ENCODE measurements around the gene GALM.
"Not testable (repeated sequence)": the region's sequence is repeated elsewhere in the genome, so short reads cannot be mapped to it uniquely, and the experiment has no call there.

GALM gene

DNA sequence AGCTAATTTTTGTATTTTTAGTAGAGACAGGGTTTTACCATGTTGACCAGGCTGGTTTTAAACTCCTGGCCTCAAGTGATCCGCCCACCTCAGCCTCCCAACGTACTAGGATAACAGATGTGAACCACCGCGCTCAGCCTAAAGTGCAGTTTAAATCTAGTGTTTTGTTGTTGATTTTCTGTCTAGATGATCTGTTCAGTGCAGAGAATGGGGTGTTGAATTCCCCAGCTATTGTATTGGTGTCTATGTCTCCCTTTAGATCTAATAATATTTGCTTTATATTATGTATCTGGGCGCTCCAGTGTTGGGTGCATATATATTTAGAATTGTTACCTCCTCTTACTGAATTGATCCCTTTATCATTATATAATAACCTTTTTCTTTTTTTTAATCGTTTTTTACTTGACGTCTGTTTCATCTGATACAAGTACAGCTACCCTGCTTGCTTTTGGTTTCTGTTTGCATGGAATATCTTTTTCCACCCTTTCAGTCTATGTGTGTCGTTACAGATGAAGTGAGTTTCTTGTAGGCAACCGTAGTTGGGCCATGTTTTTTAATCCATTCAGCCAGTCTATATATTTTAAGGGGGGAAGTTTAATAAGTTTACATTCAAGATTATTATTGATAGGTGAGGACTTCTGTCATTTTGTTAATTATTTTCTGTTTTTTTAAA is 34.3 kb downstream of the GALM start:
- Histone ChIP-seq H2BK15ac (replicated peaks; ENCODE audit: low read depth) (no peak overlapping the region), H4K5ac (ENCODE audit: low read length) (no peak overlapping the region), H3K4me2 (ENCODE audit: low read length) (no peak overlapping the region), H3K4me3 (ENCODE audit: low read length) (no peak overlapping the region), H3K79me2 (ENCODE audit: control insufficient read depth, insufficient read depth, low read length) (no peaks in the 10 kb centered on the region), H3K27me3 (ENCODE audit: insufficient read depth, low read length, poor library complexity) (no peaks in the 10 kb centered on the region), H3K36me3 (ENCODE audit: control insufficient read depth, insufficient read depth, low read length) (no peaks in the 10 kb centered on the region), H3K56ac (ENCODE audit: low read length) (no peak overlapping the region), H3K4me1 (ENCODE audit: control insufficient read depth, low read depth, low read length) (no peaks in the 10 kb centered on the region), H3K18ac (ENCODE audit: low read length) (no peak overlapping the region), H3K23ac (ENCODE audit: low read length) (no peak overlapping the region), H3K9ac (ENCODE audit: low read length) (no peak overlapping the region), H4K8ac (ENCODE audit: low read depth, low read length) (no peak overlapping the region), H2BK120ac (ENCODE audit: low read depth, low read length) (no peak overlapping the region), H2AK5ac (ENCODE audit: low read length) (no peak overlapping the region), H2BK5ac (ENCODE audit: low read length) (no peak overlapping the region), H3K4ac (ENCODE audit: low read depth, low read length) (no peak overlapping the region), H3K27ac (ENCODE audit: low read depth, low read length) (no peak overlapping the region), H3K79me1 (ENCODE audit: low read length) (no peaks in the 10 kb centered on the region)
- no peak for DNase-seq
- no CpG with 5 or more reads among the region's 9 CpGs for WGBS (ENCODE audit: extremely low coverage, insufficient coverage, low lambda C conversion rate)

GRCh38 chr2:38700881-38701458 is 35.1 kb downstream of the GALM start:
- no peak overlapping the region for H4K5ac ChIP-seq (ENCODE audit: low read length)
- no peak overlapping the region for H2BK120ac ChIP-seq (ENCODE audit: low read depth, low read length)
- H3K9ac ChIP-seq (ENCODE audit: low read length): no peak overlapping the region
- H3K4ac ChIP-seq (ENCODE audit: low read depth, low read length): no peak overlapping the region
- H3K79me1 ChIP-seq (ENCODE audit: low read length): no peaks in the 10 kb centered on the region
- no peaks in the 10 kb centered on the region for H3K4me1 ChIP-seq (ENCODE audit: control insufficient read depth, low read depth, low read length)
- H2AK5ac ChIP-seq (ENCODE audit: low read length): no peak overlapping the region
- no peak overlapping the region for H3K4me3 ChIP-seq (ENCODE audit: low read length)
- no peak overlapping the region for H3K18ac ChIP-seq (ENCODE audit: low read length)
- H3K79me2 ChIP-seq (ENCODE audit: control insufficient read depth, insufficient read depth, low read length): no peaks in the 10 kb centered on the region
- no peak overlapping the region for H4K8ac ChIP-seq (ENCODE audit: low read depth, low read length)
- no peaks in the 10 kb centered on the region for H3K27me3 ChIP-seq (ENCODE audit: insufficient read depth, low read length, poor library complexity)
- H2BK15ac ChIP-seq (replicated peaks; ENCODE audit: low read depth): no peak overlapping the region
- H3K56ac ChIP-seq (ENCODE audit: low read length): no peak overlapping the region
- no peak for DNase-seq
- H3K23ac ChIP-seq (ENCODE audit: low read length): no peak overlapping the region
- no peak overlapping the region for H3K4me2 ChIP-seq (ENCODE audit: low read length)
- H3K27ac ChIP-seq (ENCODE audit: low read depth, low read length): no peak overlapping the region
- H3K36me3 ChIP-seq (ENCODE audit: control insufficient read depth, insufficient read depth, low read length): no peaks in the 10 kb centered on the region
- no peak overlapping the region for H2BK5ac ChIP-seq (ENCODE audit: low read length)

DNA sequence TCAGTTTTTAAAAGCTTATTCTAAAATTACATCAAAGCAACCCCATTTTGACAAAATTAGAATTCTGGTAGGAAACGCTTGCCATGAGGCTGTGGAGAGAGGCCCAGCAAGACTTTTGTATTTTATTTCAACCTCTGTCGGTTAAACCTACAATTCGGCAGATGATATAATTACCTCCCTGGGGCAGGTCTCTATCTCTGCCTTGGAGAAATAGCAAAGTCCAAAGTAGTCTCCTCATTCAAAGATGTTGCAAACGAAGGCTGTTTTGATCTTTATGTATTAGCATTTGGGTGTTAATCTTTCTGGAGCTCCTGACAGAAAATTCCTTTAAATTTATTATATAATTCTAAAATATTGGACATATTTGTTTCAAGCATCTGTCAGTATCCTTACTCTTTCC is 35.6 kb downstream of the GALM start:
- H3K56ac ChIP-seq (ENCODE audit: low read length): no peak overlapping the region
- no peaks in the 10 kb centered on the region for H3K36me3 ChIP-seq (ENCODE audit: control insufficient read depth, insufficient read depth, low read length)
- H2BK120ac ChIP-seq (ENCODE audit: low read depth, low read length): no peak overlapping the region
- no peak overlapping the region for H3K9ac ChIP-seq (ENCODE audit: low read length)
- H3K27me3 ChIP-seq (ENCODE audit: insufficient read depth, low read length, poor library complexity): no peaks in the 10 kb centered on the region
- no peak overlapping the region for H3K18ac ChIP-seq (ENCODE audit: low read length)
- H3K4me1 ChIP-seq (ENCODE audit: control insufficient read depth, low read depth, low read length): no peaks in the 10 kb centered on the region
- H3K27ac ChIP-seq (ENCODE audit: low read depth, low read length): no peak overlapping the region
- no peaks in the 10 kb centered on the region for H3K79me1 ChIP-seq (ENCODE audit: low read length)
- H4K5ac ChIP-seq (ENCODE audit: low read length): no peak overlapping the region
- no peak overlapping the region for H2AK5ac ChIP-seq (ENCODE audit: low read length)
- no peak overlapping the region for H2BK15ac ChIP-seq (replicated peaks; ENCODE audit: low read depth)
- no peak overlapping the region for H3K4me3 ChIP-seq (ENCODE audit: low read length)
- no CpG with 5 or more reads among the region's 4 CpGs for WGBS (ENCODE audit: extremely low coverage, insufficient coverage, low lambda C conversion rate)
- no peaks in the 10 kb centered on the region for H3K79me2 ChIP-seq (ENCODE audit: control insufficient read depth, insufficient read depth, low read length)
- no peak overlapping the region for H3K23ac ChIP-seq (ENCODE audit: low read length)
- no peak overlapping the region for H3K4ac ChIP-seq (ENCODE audit: low read depth, low read length)
- no peak for DNase-seq
- H4K8ac ChIP-seq (ENCODE audit: low read depth, low read length): no peak overlapping the region
- no peak overlapping the region for H2BK5ac ChIP-seq (ENCODE audit: low read length)
- no peak overlapping the region for H3K4me2 ChIP-seq (ENCODE audit: low read length)

DNA sequence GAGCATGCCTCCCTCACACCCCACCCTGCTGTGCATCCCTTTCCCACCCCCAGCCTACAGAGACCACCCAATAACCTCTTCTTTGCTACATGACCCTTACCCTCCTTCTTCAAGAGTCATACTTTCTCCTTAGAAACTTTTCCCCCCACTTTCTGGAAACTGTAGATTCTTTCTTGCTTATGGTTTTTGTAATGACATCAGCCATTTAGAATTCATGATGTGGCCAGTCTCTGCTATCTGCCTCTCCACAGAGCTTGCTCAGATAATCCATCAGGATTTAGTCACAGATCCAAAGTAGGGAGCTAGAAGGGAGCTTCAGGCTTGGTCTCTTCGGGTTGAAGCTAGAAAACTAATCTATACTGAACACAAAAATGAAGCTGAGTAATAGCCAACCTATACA is 36.5 kb downstream of the GALM start:
- no peak overlapping the region for H2BK5ac ChIP-seq (ENCODE audit: low read length)
- peak; percentile 56 for DNase-seq
- no peak overlapping the region for H3K9ac ChIP-seq (ENCODE audit: low read length)
- no peak overlapping the region for H2BK120ac ChIP-seq (ENCODE audit: low read depth, low read length)
- H3K4me3 ChIP-seq (ENCODE audit: low read length): no peak overlapping the region
- no CpG with 5 or more reads among the region's 1 CpG for WGBS (ENCODE audit: extremely low coverage, insufficient coverage, low lambda C conversion rate)
- no peaks in the 10 kb centered on the region for H3K36me3 ChIP-seq (ENCODE audit: control insufficient read depth, insufficient read depth, low read length)
- no peak overlapping the region for H4K8ac ChIP-seq (ENCODE audit: low read depth, low read length)
- H3K79me2 ChIP-seq (ENCODE audit: control insufficient read depth, insufficient read depth, low read length): no peaks in the 10 kb centered on the region
- no peaks in the 10 kb centered on the region for H3K4me1 ChIP-seq (ENCODE audit: control insufficient read depth, low read depth, low read length)
- no peaks in the 10 kb centered on the region for H3K79me1 ChIP-seq (ENCODE audit: low read length)
- no peaks in the 10 kb centered on the region for H3K27me3 ChIP-seq (ENCODE audit: insufficient read depth, low read length, poor library complexity)
- no peak overlapping the region for H3K4ac ChIP-seq (ENCODE audit: low read depth, low read length)
- H4K5ac ChIP-seq (ENCODE audit: low read length): no peak overlapping the region
- H3K18ac ChIP-seq (ENCODE audit: low read length): no peak overlapping the region
- no peak overlapping the region for H3K56ac ChIP-seq (ENCODE audit: low read length)
- H2AK5ac ChIP-seq (ENCODE audit: low read length): no peak overlapping the region
- no peak overlapping the region for H3K27ac ChIP-seq (ENCODE audit: low read depth, low read length)
- H3K23ac ChIP-seq (ENCODE audit: low read length): no peak overlapping the region
- no peak overlapping the region for H3K4me2 ChIP-seq (ENCODE audit: low read length)
- no peak overlapping the region for H2BK15ac ChIP-seq (replicated peaks; ENCODE audit: low read depth)

DNA sequence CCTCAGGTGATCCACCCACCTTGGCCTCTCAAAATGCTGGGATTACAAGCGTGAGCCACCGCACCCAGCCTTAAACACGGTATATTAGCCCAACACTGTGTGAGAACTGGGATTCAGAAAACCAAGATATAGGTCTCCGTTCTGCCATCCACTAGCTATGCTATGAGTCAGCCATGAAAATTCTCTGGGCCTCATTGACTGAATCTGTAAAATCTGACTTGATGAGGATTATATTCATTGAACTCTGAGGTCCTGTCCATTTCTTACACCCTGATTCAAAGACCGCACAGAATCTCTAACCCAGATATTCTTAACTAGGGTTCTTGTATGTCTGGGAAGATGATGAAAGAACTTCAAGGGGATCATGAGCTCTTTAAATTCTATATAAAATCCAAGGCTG is 37.4 kb downstream of the GALM start:
- not testable (repeated sequence) for H2BK120ac ChIP-seq (ENCODE audit: low read depth, low read length); H3K79me2 ChIP-seq (ENCODE audit: control insufficient read depth, insufficient read depth, low read length); H3K36me3 ChIP-seq (ENCODE audit: control insufficient read depth, insufficient read depth, low read length); H3K56ac ChIP-seq (ENCODE audit: low read length); H4K8ac ChIP-seq (ENCODE audit: low read depth, low read length); H2AK5ac ChIP-seq (ENCODE audit: low read length); H3K27ac ChIP-seq (ENCODE audit: low read depth, low read length); H3K23ac ChIP-seq (ENCODE audit: low read length); H3K4me2 ChIP-seq (ENCODE audit: low read length); H2BK15ac ChIP-seq (replicated peaks; ENCODE audit: low read depth); H3K27me3 ChIP-seq (ENCODE audit: insufficient read depth, low read length, poor library complexity); H3K79me1 ChIP-seq (ENCODE audit: low read length); H3K4me3 ChIP-seq (ENCODE audit: low read length); H2BK5ac ChIP-seq (ENCODE audit: low read length); H4K5ac ChIP-seq (ENCODE audit: low read length); DNase-seq; H3K18ac ChIP-seq (ENCODE audit: low read length); H3K4ac ChIP-seq (ENCODE audit: low read depth, low read length); H3K4me1 ChIP-seq (ENCODE audit: control insufficient read depth, low read depth, low read length); H3K9ac ChIP-seq (ENCODE audit: low read length)
- WGBS (ENCODE audit: extremely low coverage, insufficient coverage, low lambda C conversion rate): no CpG with 5 or more reads among the region's 5 CpGs

- Histone ChIP-seq H3K27ac (ENCODE audit: low read depth, low read length) (no peak overlapping the region), H3K4ac (ENCODE audit: low read depth, low read length) (no peak overlapping the region), H2BK15ac (replicated peaks; ENCODE audit: low read depth) (no peak overlapping the region), H3K79me1 (ENCODE audit: low read length) (no peaks in the 10 kb centered on the region), H3K56ac (ENCODE audit: low read length) (no peak overlapping the region), H3K79me2 (ENCODE audit: control insufficient read depth, insufficient read depth, low read length) (no peaks in the 10 kb centered on the region), H3K36me3 (ENCODE audit: control insufficient read depth, insufficient read depth, low read length) (no peaks in the 10 kb centered on the region), H3K23ac (ENCODE audit: low read length) (no peak overlapping the region), H3K4me1 (ENCODE audit: control insufficient read depth, low read depth, low read length) (peaks cover 7% of the 10 kb centered on the region), H3K9ac (ENCODE audit: low read length) (no peak overlapping the region), H4K5ac (ENCODE audit: low read length) (no peak overlapping the region), H3K4me2 (ENCODE audit: low read length) (no peak overlapping the region), H3K4me3 (ENCODE audit: low read length) (no peak overlapping the region), H2BK120ac (ENCODE audit: low read depth, low read length) (no peak overlapping the region), H3K27me3 (ENCODE audit: insufficient read depth, low read length, poor library complexity) (no peaks in the 10 kb centered on the region), H2BK5ac (ENCODE audit: low read length) (no peak overlapping the region), H2AK5ac (ENCODE audit: low read length) (no peak overlapping the region), H3K18ac (ENCODE audit: low read length) (no peak overlapping the region), H4K8ac (ENCODE audit: low read depth, low read length) (no peak overlapping the region)
- DNase-seq: no peak
- no CpG with 5 or more reads among the region's 2 CpGs for WGBS (ENCODE audit: extremely low coverage, insufficient coverage, low lambda C conversion rate)
These were observed 38.8 kb downstream of the GALM start for GRCh38 chr2:38704664-38705063.
